ENCODE data around the gene RPL23.
A peak's percentile ranks its signal among the peaks of the same experiment; 100 is the strongest.

RPL23 gene

DNA sequence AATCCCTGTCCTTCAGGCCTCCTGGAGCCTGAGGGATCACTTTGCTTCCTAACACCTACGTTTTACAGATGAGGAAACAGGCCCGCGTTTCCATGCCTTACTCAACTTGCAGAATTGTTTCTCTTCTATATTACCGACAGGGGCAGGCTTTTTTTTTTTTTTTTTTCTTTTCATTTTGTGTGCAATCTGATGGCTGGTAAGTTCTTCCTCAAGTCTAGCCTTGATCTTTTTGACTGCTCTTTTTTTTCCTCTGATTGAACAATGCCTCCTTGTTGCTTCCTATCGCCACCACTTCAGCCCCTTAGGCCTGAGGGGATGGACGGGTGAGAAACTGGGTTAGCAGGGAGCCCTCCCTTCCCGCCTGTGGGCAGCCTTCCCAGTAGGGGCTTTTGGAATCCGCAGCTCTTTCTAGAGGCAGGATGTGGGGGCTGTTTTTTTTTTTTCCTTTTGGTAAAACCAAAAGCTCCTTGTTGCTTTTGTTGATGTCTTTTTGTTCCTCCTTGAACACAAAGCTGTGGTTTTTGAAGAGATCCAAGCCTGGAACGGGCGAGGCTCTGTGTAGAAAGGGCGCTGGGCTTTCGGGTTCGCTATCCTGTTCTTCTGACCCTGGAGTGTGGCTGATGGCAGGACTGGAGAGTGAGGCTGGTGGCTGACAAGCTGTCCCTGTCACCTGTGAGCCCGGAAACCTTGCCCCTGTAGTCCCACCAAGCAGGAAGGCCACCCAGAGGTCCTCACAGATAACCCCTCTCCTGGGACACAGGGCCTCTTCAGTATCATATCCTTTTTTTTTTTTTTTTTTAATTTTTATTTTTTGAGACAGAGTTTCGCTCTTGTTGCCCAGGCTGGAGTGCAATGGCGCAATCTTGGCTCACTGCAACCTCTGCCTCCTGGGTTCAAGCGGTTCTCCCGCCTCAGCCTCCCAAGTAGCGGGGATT lies 30.3 kb upstream of the RPL23 start:
- peak; percentile 91 for DNase-seq (ENCODE audit: low read depth, low spot score)

DNA sequence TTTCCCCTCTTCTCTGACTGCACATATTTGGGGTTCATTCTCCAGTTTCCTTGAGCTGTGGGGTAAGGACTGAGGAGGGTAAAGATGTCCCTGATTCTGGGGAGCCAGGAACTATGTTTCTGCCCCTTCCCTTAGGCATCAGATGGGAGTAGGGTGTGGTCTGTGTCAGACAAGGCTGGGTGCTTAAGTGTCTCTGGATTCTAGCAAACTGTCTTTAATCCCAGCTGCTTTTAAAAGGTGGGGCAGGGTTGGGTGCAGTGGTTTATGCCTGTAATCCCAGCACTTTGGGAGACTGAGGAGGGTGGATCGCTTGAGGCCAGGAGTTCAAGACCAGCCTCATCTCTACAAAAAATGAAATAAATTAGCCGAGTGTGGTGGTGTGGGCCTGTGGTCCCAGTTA lies 29.3 kb upstream of the RPL23 start:
- no peak for DNase-seq (ENCODE audit: low read depth, low spot score)

DNA sequence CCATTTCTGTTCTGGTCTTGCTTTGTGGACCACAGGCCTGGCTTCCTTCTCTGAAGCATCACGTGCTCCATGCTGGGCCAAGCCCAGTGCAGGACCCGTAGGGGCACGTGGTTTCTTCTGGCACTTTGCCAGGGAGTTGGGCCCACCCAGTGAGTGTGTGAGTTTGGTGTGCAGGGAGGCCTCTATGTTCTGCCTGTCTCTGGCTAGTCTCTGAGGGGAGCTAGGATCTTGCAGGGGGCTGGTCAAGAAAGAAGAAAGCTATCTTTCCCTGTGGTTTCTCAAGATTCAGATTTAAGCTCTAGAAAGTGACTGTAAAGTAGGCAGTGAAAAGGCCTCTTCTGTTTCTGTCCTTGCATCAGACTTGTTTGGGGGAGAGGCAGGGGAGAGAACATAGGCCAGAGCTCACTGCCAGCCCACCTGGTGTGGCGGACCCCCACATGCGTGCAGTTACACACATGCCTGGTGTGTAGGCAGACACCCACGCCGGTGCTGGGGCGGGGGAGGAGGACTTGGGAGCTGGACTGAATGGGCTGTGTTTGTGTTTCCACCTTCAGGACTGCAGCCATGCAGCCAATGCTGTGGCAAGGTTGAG lies 28.2 kb upstream of the RPL23 start:
- no peak for DNase-seq (ENCODE audit: low read depth, low spot score)

DNA sequence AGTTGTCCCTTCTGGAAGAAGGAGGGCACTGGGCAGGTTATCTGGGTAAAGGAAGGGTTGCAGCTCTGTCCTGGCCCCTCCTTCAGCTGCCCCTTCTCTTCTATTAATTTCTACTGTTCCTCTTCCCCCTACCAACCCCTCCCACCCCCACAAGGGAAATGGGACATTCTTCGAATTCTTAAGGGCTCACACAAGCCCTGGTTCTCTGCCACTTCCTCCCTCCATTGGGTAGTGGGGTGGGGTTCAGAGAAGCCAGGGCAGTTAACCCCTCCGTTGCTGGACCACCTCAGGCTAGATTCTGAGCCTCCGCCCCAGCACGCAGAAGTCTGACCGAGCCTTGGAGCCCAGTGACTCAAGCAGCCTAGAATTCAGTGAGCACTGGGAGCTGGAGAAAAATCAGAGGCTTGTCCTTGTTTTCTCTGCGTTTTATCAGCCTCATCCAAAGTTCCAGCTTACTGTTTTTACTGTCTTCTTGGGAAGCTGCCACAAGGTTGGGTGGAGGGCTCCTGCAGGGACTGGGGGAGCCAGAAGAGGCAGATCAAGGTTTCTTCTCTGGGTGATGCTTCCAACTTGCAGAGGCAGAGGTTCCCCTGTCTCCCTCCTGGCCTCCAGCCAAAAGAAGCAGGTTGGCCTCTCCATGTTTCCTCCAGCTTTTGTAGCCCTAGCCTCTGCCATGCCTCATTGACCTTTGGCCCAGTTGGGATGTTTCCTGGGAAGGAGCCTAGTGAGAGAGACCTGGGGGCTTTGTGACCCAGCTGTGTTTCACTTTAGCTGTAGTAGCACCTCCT lies 26.6 kb upstream of the RPL23 start:
- peak; percentile 95 for DNase-seq (ENCODE audit: low read depth, low spot score)

DNA sequence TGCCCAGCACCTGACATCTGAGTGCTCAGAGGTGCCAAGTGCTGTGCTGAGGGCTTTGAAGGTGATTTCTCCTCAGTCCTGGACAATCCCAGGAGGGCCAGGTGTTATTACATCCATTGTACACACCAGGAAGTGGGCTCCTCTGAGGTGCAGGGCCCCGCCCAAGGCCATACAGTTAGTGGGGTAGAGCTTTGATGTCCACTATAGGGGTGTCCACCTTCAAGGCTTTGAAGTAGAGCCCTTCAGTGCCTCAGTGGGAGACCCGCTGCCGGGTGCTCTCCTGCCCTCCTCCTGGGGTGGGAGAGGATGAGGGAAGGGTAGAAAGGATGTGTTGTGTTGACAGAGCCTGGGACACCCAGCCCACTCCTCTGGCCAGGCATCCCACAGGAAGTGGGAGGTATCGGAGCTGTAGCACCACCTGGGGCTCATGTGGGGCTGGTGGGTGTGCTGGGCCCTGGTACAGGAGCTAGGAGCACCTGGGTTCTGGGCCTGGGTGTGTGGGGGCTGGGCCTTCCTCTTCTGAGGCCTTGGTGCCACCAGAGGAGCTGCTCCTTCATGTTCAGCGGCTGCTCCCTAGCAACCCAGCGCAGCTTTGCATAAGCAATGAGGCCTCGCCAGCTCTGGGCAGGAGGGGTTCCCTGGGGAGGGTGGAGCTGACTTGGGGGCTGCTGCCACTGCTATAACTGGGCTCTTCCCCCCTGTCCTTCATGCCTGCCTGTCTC lies 23.8 kb upstream of the RPL23 start:
- no peak for DNase-seq (ENCODE audit: low read depth, low spot score)

DNA sequence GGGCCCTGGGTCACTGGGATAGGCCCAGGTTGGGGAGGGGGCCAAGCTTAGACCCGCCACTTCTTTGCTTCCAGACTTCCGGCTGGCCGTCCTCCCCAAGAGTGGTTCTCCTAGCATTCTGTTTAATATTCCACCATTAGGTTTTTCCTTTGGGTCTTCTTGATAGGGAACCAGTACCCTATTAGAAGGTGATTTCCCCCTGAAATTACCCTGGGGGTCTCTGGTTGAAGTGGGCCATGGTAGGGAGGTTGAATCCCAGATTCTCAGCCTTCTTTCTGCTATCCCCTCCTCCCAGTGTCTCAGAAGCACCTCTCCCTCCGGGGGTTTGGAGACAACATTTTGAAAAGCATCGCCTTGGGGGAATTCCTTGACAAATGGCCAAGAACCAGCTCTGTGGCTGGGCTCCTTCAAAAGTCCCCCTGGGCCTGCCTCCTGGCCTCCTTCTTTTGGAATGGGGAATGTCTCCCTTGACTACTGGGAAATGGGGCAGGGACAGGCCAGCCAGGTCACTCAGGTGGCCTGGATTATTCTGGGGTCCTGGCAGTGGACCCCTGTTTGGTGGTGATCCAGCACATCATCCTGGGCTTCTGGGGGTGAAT lies 22.1 kb upstream of the RPL23 start:
- DNase-seq (ENCODE audit: low read depth, low spot score) = peak; percentile 96

DNA sequence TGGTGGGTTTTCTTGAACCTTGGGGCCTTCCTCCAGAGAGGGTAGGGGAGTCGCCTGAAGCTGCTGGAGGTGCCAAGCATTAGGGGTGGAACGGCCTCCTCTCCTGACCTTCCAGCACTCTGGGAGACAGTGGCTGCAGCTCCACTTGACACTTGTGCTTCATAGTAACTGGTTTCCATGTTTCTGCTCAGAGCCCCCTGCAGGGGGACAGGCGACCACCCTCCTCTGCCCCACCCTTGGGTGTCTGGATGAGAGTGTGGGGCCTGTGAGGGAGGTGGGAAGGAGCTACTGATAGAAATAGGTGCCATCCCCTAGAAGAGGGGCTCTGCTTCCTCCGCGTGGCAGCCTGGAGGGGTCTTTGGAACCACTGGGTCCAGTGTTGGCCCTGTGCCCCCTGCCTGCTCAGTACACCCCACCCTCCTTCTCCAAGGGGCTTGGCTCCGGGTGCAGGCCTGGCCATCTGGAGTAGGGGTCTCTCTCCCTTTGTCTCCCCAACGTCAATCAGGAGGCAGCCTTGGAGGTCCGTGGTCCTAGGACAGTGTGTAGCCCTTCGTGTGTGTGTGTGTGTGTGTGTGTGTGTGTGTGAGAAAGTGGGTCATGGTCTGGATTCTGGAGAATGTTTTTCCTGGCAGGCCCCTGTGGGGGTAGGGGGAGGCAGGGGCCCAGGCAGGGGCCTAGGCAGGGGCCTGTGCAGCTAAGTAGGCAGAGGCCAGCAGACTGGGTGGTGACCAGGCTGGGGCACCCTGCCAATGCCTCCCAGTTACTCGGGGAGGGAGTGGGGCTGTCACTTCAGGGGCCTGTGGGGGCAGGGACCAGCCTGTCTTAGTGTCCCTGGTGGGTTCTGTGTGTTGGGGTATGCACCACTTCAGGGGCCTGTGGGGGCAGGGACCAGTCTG lies 21.2 kb upstream of the RPL23 start:
- no peak for DNase-seq (ENCODE audit: low read depth, low spot score)

DNA sequence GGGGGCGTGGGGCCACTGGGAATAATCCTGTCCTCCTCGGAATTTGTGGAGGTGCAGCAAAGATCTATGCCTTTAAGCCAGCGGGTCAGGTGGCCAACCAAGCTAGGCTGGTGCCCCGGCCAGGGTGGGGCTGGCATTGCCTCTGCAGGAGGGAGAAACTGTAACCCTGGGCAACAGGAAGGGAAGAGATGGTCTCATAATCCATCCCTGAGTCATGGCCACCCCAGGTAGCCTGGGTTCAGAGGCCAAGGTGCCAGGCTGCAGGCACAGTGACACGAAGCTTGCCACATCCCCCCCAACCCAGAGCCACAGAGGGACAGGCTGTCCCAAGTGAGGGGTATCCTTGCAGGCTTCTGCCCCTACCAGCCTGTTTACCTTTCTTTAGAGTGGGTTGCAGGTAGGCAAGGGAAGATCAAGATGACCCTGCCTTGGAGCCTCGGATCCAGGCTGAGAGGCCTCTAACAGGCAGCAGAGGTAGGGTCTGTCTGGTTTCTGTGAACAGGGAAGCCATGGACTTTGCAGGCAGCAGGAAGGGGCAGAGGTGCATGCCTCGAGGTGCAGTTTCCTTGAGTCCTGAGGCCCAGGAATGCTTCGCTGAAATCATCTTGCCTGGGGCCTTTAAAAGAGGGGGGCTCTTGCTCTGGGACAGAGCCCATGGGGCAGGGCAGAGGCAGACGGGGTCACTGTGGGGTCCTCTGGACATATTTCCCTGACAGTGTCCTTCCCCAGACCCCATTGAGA lies 20.3 kb upstream of the RPL23 start:
- no peak for DNase-seq (ENCODE audit: low read depth, low spot score)

DNA sequence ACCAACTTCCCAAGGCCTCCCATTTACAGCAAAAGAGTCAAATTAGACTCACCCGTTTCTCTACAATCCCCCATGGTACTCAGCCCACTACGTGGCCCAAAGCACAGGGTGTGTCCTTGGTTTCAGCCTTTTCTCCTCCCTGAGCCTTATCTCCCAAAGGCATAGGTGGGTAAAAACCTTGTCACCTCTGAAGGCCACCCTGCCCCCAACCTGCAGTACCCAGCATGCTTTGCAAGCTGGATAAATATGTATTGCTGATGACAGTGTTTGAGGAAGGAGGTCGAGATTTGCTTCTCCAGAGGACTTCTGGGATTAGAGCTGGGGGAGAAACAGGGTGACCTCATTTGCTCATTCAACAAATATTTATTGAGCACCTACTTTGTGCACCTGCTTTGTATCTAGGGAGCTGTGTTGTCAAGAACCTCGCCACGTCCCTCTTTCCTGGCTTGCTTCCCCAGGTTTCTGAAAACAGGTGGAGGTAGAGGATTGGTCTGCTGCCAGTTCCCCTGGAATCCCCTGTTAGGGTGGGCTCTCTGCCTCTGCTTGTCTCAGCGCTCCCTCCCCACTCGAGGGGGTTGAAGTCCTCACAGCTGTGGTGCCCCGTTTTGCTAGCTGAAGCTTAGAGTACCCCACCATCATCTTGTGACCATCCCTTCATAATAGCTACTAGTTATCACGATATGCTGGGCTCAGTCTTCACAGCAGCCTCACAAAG lies 19.3 kb upstream of the RPL23 start:
- DNase-seq (ENCODE audit: low read depth, low spot score) = no peak

DNA sequence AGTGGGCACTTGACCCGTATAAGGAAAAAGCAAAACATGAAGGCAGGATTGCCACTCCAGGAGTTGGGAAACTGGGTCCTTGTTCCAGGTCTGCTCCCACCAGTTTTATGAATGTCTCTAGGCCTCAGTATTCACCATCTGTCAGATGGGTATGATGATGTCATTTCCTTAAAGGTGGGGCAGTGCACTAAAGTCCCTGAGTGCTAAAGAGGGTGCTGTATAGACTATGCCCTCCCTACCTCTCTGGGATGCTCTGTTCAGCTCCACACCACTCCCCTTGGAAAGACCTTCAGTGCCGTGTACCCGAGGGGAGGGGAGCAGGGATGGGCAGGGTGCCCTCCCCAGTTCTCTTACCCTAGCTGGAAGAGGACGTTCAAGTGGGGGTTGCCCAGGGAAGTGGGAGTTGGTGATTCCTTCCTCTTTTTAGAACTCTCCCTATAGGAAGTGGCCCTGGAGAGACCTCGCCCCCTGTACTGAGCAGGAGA lies 18.5 kb upstream of the RPL23 start:
- no peak for DNase-seq (ENCODE audit: low read depth, low spot score)

DNA sequence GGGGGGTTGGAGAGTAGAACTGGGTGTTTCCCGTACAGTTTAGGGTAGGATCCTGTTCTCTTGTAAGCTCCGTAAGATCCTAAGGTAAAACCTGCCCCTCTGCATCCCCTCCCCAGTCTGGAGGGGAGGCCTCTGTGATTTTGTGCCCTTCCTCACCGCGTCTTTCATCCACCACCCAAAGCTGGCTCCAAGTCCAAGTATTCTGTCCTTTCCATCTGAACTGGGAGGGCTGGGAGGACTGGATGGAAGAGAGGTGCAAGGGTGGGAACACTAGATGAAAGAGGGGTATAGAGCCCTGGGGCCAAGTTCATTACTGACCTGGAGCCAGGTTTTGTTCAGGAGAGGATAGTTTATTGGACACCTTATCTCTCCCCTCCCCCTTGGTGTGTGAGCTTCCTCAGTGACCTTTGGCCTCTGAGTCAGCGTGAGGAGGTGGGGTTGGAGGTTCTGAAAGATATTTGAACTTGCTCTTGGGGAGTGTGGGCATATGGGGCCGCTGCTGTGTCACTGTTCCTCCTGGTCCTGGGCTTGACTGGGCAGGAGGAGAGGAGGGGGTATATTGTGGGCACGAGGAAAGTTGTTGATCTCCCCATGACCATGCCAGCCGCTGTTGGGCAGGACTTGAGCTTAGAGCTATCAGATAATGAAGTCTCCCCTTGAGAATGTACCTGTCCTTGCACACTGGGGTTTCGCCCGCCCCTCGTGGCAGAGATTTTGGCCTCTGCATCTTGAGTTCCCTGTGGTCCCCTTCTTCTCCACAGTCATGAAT lies 17.9 kb upstream of the RPL23 start:
- peak; percentile 66 for DNase-seq (ENCODE audit: low read depth, low spot score)

DNA sequence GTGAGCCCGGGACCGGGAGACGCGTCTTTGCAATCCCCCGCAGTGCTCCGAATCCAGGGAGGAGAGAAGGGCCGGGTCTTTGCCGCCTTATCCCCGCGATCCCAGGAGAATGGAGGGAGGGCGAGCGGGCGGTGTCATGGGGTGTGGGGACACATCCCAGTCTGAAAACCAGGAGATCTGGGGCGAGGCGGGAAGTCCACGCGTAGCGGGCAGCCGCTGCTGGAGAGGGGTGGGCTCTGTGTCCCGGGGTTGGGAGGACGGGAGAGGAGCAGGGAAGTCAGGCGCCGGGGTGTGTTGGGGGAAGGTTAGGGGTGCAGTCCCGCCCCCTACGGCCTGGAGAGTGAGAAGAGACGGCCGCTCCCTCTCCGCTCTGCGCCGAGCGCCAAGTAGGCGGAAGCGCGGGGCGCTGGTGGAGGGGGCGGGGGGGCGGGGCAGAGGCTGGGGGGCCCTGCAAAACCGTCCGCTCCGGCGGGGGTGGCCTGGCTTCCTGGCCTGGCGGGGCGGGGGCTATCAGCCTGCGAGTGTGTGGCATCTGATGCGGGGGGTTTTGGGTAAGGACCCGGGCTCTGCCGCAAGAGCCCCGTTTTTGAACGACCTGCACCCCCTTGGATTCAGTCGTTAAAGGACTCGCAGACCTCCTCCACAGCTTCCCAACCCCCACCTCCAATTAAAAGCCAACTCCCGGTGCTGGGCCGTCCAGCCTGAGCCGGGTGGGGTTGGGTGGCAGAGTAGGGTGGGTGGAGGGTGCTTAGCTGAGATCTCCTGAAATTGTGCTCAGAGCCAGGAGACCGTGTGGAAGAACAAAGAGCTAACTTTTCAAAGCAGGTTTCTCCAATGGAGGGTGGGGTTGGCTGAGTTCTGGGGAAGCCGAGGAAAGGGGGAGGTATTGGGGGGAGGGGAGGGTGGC lies 17.0 kb upstream of the RPL23 start:
- DNase-seq (ENCODE audit: low read depth, low spot score) = no peak

DNA sequence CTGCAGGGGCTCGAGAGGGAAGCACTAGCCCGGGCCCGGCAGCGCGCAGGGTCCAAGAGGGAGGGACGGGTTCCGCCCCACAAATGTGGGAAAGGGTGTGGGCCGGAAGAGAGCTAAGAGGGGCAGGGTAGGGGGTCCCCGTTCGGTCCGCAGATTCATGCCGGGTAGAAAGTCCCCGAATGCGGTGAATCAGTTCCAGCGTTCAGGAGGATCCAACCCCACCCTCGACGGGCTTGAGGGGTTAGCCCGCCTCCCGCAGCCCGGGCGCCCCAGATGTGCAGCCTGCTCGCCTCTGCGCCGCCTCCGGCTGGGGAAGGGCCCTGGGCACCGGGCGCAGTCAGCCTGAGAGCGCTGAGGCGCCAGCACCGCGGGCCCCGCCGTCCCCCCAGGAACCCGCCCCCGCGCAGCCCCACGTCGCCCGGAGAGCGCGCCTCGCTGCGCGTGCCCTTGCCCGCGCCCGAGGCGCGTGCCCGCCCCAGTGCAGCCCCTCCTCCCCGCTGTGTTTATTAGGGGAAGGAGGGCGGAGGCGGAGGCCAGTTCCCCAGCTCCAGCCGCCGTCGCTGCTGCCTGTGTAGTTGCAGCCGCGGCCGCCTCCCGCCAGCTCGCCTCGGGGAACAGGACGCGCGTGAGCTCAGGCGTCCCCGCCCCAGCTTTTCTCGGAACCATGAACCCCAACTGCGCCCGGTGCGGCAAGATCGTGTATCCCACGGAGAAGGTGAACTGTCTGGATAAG lies 16.2 kb upstream of the RPL23 start, which contains the start of gene LASP1:
Gene LASP1 (plus strand): TSS at position 533 of the 733 bp plus-strand sequence. CDS start 132 bp downstream, at position 665.
- DNase-seq (ENCODE audit: low read depth, low spot score) = peak; percentile 86

DNA sequence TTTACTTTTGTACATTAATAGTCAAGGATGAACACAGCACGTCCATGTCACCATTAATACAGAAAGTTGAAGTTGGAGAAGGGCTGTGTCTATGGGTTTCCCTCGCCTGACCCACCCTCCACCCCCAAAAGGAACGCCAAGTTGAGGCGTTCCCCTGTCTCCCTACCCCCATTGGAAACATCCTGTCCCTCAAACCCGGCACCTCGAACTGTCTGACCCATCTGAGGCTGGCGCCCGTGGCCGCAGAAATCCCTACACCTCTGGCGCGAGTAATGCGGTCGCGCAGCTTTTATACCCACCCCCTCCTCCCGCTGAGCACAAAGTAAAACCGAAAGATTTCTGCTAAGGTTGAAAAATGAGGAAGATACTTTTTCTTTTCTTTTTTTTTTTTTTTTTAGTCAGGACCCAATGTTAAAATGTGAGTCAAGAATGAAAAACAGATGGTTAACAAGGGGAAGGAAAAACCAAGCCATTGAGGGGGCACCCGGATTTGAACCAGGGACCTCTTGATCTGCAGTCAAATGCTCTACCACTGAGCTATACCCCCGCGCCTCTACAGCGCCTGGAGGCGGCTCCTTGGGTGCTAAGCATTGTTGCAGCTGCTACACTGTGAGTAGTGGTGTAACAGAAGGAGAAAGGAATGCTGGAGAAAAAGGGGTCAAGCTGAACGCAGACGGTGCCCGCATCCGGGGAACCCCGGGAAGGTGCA lies 15.4 kb upstream of the RPL23 start:
- peak; percentile 95 for DNase-seq (ENCODE audit: low read depth, low spot score)
